Skin epidermis (tissue), 12 donors: Measurements from ENCODE around the gene PEX1.
"Not testable (repeated sequence)": the region's sequence is repeated elsewhere in the genome, so short reads cannot be mapped to it uniquely, and the experiment has no call there.

Source experiments
- H3K27ac ChIP-seq, 21 experiments: fragments of 200-600 bp; sonication (generic) in 11 of 21; one replicate each; pipeline ENCODE4 v1.5.0; 2020; ENCODE audit warnings: mild to moderate bottlenecking in 3 of 21, inconsistent platforms in 2 of 21, moderate library complexity in 2 of 21
- H3K4me3 ChIP-seq, 7 experiments: fragments of 200-600 bp; sonication (generic) in 2 of 7; one replicate each; pipeline ENCODE4 v1.5.0; 2020; ENCODE audit warnings: inconsistent platforms in 2 of 7, mild to moderate bottlenecking in 2 of 7, moderate library complexity in 1 of 7

Gene PEX1

GRCh38 chr7:92528188-92528957 lies at the start of gene PEX1, which contains the start of gene RBM48:
Gene PEX1 (minus strand): TSS chr7:92528520. CDS start chr7:92528435, 85 bp downstream.
Gene RBM48 (plus strand): TSS chr7:92528795. CDS start chr7:92528814, 19 bp downstream.
- peak within 1 kb of the TSS; percentile 62 to 99 (median 87) for H3K4me3 ChIP-seq
- peak within 1 kb of the TSS; percentile 50 to 96 (median 89) for H3K27ac ChIP-seq

DNA sequence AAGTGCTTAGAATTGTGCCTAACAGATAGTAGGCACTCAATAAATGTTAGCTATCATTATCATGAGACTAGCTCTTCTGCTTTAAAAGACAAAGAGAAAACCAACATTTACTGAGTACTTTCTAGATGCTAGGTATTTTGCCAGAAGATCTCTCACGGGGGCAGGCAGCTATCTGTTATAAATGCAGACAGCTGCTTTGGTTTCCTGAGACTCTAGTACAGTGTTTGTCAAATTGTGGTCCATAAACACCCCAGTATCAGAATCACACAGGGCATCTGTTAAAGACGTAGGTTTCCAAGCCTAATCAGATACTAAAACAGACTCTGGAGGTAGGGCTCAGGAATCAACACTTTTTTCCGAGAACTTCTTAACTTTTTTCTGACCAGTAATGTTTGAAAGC lies 48.0 kb upstream of the PEX1 start:
- H3K27ac ChIP-seq: no peak overlapping the region
- H3K4me3 ChIP-seq: no peak overlapping the region

- Histone ChIP-seq H3K4me3 (no peak overlapping the region), H3K27ac (no peak overlapping the region)
These were observed 40.8 kb upstream of the PEX1 start for GRCh38 chr7:92569137-92569536.

DNA sequence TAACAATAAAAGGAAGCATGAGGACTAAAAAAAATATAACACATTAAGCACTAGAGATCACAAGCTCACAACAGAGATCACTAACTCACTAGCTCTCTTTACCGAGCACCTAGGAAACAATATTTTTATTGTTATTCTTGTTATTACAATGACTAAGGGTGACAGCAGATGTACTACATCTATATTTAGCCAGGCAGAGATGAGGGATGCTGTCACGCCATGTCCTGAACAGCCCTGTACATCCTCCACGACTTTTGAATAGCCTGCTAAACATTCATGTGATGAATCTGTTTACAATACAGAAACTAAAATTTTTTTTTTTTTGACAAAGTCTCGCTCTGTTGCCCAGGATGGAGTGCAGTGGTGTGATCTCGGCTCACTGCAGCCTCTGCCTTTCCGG lies 39.1 kb upstream of the PEX1 start:
- Histone ChIP-seq H3K4me3 (no peak overlapping the region), H3K27ac (no peak overlapping the region)

GRCh38 chr7:92563345-92563744 lies 35.0 kb upstream of the PEX1 start:
- no peak overlapping the region for H3K4me3 ChIP-seq
- H3K27ac ChIP-seq: no peak overlapping the region

GRCh38 chr7:92560602-92561001 lies 32.3 kb upstream of the PEX1 start:
- no peak overlapping the region for H3K4me3 ChIP-seq
- H3K27ac ChIP-seq: no peak overlapping the region

GRCh38 chr7:92557808-92558362 lies 29.6 kb upstream of the PEX1 start:
- H3K4me3 ChIP-seq: no peak overlapping the region
- H3K27ac ChIP-seq: no peak overlapping the region

DNA sequence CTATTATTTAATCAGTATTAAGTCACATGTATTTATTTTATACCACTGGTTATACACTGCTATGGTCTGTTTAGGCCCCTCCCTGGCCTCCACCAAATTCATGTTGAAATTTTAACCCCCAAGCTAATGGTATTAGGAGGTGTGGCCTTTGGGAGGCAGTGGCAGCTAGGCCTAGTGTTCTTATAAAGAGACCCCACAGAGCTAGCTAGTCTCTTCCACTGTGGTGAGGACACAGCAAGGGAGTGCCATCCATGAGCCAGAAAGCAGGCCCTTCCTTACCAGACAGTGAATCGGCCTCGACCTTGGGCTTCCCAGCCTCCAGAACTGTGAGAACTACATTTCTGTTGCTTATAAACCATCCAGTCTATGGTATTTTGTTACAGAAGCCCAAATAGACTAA lies 28.9 kb upstream of the PEX1 start:
- no peak overlapping the region for H3K27ac ChIP-seq
- H3K4me3 ChIP-seq: no peak overlapping the region

DNA sequence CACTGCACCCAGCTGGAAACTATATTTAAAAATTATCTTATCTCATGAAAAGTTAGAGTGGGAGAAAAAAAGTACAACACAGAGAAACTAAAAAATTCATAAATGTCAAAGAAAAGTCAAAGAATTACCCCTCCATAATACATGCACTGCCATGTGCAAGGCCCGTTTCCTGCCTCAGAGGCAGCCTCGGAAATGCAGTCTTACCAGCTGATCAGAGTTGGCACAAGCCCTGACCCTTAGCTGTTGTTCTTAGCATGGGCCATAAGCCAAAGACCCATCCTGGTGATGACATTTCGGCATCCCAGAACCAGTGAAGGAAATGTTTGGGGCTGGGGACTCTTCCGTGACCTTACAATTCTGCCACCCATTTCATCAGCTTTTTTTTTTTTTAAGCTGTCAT lies 21.9 kb upstream of the PEX1 start:
- Histone ChIP-seq H3K27ac (no peak overlapping the region), H3K4me3 (no peak overlapping the region)

DNA sequence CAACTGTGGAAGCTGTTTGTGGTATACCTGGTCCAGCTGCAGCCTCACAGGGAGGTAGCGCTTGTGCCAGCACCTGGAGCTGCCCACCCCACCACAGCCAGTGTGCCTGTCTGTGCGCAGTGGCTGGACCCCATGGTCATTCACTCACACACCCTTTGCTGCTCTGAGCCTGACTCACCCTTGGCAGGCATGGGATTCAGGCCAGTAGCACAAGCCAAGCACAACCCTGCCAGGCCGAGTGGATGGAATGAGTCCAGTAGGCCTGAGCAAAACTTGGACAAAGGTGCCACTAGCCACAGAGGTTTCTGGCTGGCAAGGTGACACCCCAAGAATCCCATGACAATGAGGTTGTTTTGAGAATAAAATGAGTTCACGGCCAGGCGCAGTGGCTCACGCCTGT lies 19.3 kb upstream of the PEX1 start:
- Histone ChIP-seq H3K27ac (no peak overlapping the region), H3K4me3 (no peak overlapping the region)

DNA sequence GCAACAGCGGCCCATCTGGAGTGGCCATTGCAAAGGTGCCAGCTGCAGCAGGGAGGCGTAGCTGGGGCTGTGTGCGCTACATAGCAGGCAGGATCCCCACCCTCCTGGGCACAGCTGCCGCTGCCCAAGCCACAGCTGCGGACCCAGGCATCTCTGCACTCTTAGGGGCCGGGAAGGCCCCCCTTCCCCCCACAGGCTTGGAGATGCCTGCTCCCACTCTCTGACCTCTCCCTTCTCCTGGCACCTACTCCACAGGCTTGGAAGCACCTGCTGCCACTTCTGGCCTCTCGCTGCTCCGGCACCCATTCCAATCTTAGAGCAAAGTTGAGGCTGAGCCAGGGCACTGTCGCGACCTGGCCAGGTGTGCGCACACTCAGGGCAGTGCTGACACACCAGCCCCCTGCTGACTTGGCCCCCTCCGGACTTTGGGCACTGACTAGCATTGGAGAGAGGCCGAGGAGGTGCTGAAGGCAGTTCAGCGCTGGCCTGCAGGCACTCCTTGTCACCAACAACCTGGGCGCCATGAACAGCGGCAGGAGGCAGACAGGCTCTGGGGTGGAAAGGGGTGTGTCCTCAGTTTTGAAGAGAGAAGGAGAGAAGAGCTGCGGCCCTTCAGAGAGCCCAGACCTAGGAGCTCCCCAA lies 18.7 kb upstream of the PEX1 start:
- no peak overlapping the region for H3K4me3 ChIP-seq
- no peak overlapping the region for H3K27ac ChIP-seq

GRCh38 chr7:92545116-92545515 lies 16.8 kb upstream of the PEX1 start:
- H3K27ac ChIP-seq, H3K4me3 ChIP-seq: not testable (repeated sequence)

- H3K27ac ChIP-seq, H3K4me3 ChIP-seq: not testable (repeated sequence)
These were observed 15.2 kb upstream of the PEX1 start for GRCh38 chr7:92543542-92543941.

- Histone ChIP-seq H3K4me3 (no peak overlapping the region), H3K27ac (no peak overlapping the region)
These were observed 6.3 kb upstream of the PEX1 start for GRCh38 chr7:92534572-92534971.

GRCh38 chr7:92528958-92529264 lies 591 bp upstream of the PEX1 start:
- Histone ChIP-seq H3K4me3 (peak overlapping the region; percentile 62 to 99 (median 87)), H3K27ac (peak overlapping the region in 20 of 21 experiments; percentile 53 to 96 (median 88))

GRCh38 chr7:92527300-92528187 lies 776 bp downstream of the PEX1 start:
- H3K4me3 ChIP-seq: peak overlapping the region; percentile 62 to 99 (median 87)
- peak overlapping the region; percentile 24 to 96 (median 88) for H3K27ac ChIP-seq

- no peak overlapping the region for H3K4me3 ChIP-seq
- no peak overlapping the region for H3K27ac ChIP-seq
These were observed 5.2 kb downstream of the PEX1 start for GRCh38 chr7:92523110-92523509.

- no peak overlapping the region for H3K27ac ChIP-seq
- H3K4me3 ChIP-seq: no peak overlapping the region
These were observed 8.3 kb downstream of the PEX1 start for GRCh38 chr7:92520024-92520423.

GRCh38 chr7:92517631-92518030 lies 10.7 kb downstream of the PEX1 start:
- Histone ChIP-seq H3K4me3 (no peak overlapping the region), H3K27ac (no peak overlapping the region)

DNA sequence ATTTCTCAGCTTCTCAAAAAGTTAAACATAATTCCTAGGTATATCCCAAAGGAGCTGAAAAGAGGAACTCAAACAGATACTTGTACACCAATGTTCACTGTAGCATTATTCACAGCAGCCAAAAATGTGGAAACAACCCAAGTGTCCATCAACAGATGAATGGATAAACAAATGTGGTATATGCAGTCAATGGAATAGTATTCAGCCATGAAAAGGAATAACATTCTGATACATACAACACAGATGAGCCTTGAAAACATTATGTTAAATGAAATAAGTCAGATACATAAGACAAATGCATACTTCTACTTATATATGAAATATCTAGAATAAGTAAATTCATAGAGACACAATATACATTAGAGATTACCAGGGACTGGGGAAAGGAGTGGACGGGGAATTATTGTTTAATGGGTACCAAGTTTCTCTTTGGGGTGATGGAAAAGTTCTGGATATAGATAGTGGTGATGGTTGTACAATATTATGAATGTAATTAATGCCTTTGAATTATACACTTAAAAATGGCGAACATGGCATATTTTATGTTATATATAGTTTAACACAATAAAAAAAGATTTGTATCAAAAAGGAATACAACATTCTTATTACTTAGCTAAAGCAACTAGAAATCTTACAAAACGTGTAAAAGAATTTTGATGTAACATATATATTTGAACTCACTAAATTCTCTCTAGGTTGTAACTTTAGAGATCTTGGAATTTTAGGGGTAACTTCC lies 15.0 kb downstream of the PEX1 start:
- Histone ChIP-seq H3K4me3 (no peak overlapping the region), H3K27ac (no peak overlapping the region)
